ENCODE data around the gene KCND3. TPM values are rescaled to one million over a fixed set of nuclear protein-coding genes. Genes with fewer than 3 reads are reported as not detected.

KCND3 gene
- total RNA-seq, 4 donors from 2014 or later = 1.4 to 3.5 (median 3.0) TPM

GRCh38 chr1:111836111-111836510 is 153.4 kb downstream of the KCND3 start:
- H3K9me3 ChIP-seq = no peaks in the 10 kb centered on the region
- in situ Hi-C loops (cut with MboI; ENCODE audit: low pct_ligation_motif_present in 1 of 4, low pct_unique_long_range_greater_than_20kb in 1 of 4, low sequenced_read_pairs in 3 of 4) = no loop called here
- H3K36me3 ChIP-seq = no peaks in the 10 kb centered on the region
- no peak for DNase-seq
- no peaks in the 10 kb centered on the region for H3K4me1 ChIP-seq
- no peaks in the 10 kb centered on the region for H3K27me3 ChIP-seq
- 91% methylated on average over 7 of the region's 7 CpGs; no CpG with 5 or more reads in 1 of the 2 donors for WGBS, 2 donors (ENCODE audit: low coverage in 1 of 2)
- no peak overlapping the region for H3K4me3 ChIP-seq
- TF ChIP-seq CTCF (IDR thresholded peaks at IDR 0.05) = no peak
- TF ChIP-seq POLR2AphosphoS5 (IDR thresholded peaks at IDR 0.05) = no peak
- no peak for TF ChIP-seq EP300 (IDR thresholded peaks at IDR 0.05; ENCODE audit: low read depth)
- TF ChIP-seq POLR2A (IDR thresholded peaks at IDR 0.05) = no peak
- no peak overlapping the region for H3K27ac ChIP-seq
- intact Hi-C loops (cut with DNase I; ENCODE audit: low total_unique reads) = no loop called here

- Histone ChIP-seq H3K9me3 (no peaks in the 10 kb centered on the region), H3K27ac (no peak overlapping the region), H3K27me3 (no peaks in the 10 kb centered on the region), H3K4me3 (no peak overlapping the region), H3K36me3 (no peaks in the 10 kb centered on the region), H3K4me1 (no peaks in the 10 kb centered on the region)
- DNase-seq = no peak
- in situ Hi-C loops (cut with MboI; ENCODE audit: low pct_ligation_motif_present in 1 of 4, low pct_unique_long_range_greater_than_20kb in 1 of 4, low sequenced_read_pairs in 3 of 4) (no loop called here), intact Hi-C loops (cut with DNase I; ENCODE audit: low total_unique reads) (no loop called here)
- 85 to 93% methylated on average over 2 to 3 of the region's 3 CpGs for WGBS, 2 donors (ENCODE audit: low coverage in 1 of 2)
- TF ChIP-seq CTCF (IDR thresholded peaks at IDR 0.05) = no peak
- TF ChIP-seq POLR2A (IDR thresholded peaks at IDR 0.05) = no peak
- TF ChIP-seq EP300 (IDR thresholded peaks at IDR 0.05; ENCODE audit: low read depth) = no peak
- no peak for TF ChIP-seq POLR2AphosphoS5 (IDR thresholded peaks at IDR 0.05)
These were observed 154.0 kb downstream of the KCND3 start for GRCh38 chr1:111835514-111835913.

- no peak overlapping the region for H3K27ac ChIP-seq
- in situ Hi-C loops (cut with MboI; ENCODE audit: low pct_ligation_motif_present in 1 of 4, low pct_unique_long_range_greater_than_20kb in 1 of 4, low sequenced_read_pairs in 3 of 4) (no loop called here), intact Hi-C loops (cut with DNase I; ENCODE audit: low total_unique reads) (no loop called here)
- no peaks in the 10 kb centered on the region for H3K36me3 ChIP-seq
- no peaks in the 10 kb centered on the region for H3K27me3 ChIP-seq
- H3K4me3 ChIP-seq = no peak overlapping the region
- no peak for DNase-seq
- H3K9me3 ChIP-seq = no peaks in the 10 kb centered on the region
- TF ChIP-seq CTCF (IDR thresholded peaks at IDR 0.05) (no peak), EP300 (IDR thresholded peaks at IDR 0.05; ENCODE audit: low read depth) (no peak), POLR2AphosphoS5 (IDR thresholded peaks at IDR 0.05) (no peak)
- H3K4me1 ChIP-seq = no peaks in the 10 kb centered on the region
- WGBS, 2 donors (ENCODE audit: low coverage in 1 of 2) = 85% methylated on average over 5 of the region's 5 CpGs; no CpG with 5 or more reads in 1 of the 2 donors
These were observed 154.5 kb downstream of the KCND3 start for GRCh38 chr1:111834956-111835355.

GRCh38 chr1:111833334-111833733 is 156.1 kb downstream of the KCND3 start:
- Histone ChIP-seq H3K27ac (no peak overlapping the region), H3K4me3 (no peak overlapping the region), H3K9me3 (no peaks in the 10 kb centered on the region), H3K36me3 (no peaks in the 10 kb centered on the region), H3K27me3 (no peaks in the 10 kb centered on the region), H3K4me1 (no peaks in the 10 kb centered on the region)
- intact Hi-C loops (cut with DNase I; ENCODE audit: low total_unique reads) = no loop called here
- WGBS, 2 donors (ENCODE audit: low coverage in 1 of 2) = 68 to 77% methylated on average over 2 to 4 of the region's 4 CpGs
- TF ChIP-seq CTCF (IDR thresholded peaks at IDR 0.05) = no peak
- no peak for TF ChIP-seq POLR2AphosphoS5 (IDR thresholded peaks at IDR 0.05)
- no peak for TF ChIP-seq POLR2A (IDR thresholded peaks at IDR 0.05)
- no peak for TF ChIP-seq EP300 (IDR thresholded peaks at IDR 0.05; ENCODE audit: low read depth)
- in situ Hi-C loops (cut with MboI; ENCODE audit: low pct_ligation_motif_present in 1 of 4, low pct_unique_long_range_greater_than_20kb in 1 of 4, low sequenced_read_pairs in 3 of 4) = no loop called here
- DNase-seq = no peak
